ENCODE measurements around the gene CTIF.

The CTIF gene

GRCh38 chr18:48804856-48805610 lies 266.2 kb downstream of the CTIF start:
- ChIA-PET CTCF (no interaction called here), POLR2A (no interaction called here)
- DNase-seq (ENCODE audit: low read depth, low spot score): no peak
- no peak for TF ChIP-seq CTCF (IDR thresholded peaks at IDR 0.05; ENCODE audit: insufficient read depth, low read length, missing control alignments)
- no peak overlapping the region for H3K4me3 ChIP-seq (ENCODE audit: low read depth, low read length)

- CTCF ChIA-PET: no interaction called here
- POLR2A ChIA-PET: no interaction called here
- DNase-seq (ENCODE audit: low read depth, low spot score): no peak
- no peak overlapping the region for H3K4me3 ChIP-seq (ENCODE audit: low read depth, low read length)
- no peak for TF ChIP-seq CTCF (IDR thresholded peaks at IDR 0.05; ENCODE audit: insufficient read depth, low read length, missing control alignments)
Measured at GRCh38 chr18:48805826-48806535, 267.1 kb downstream of the CTIF start.

GRCh38 chr18:48806551-48807261 lies 267.9 kb downstream of the CTIF start:
- no peak for TF ChIP-seq CTCF (IDR thresholded peaks at IDR 0.05; ENCODE audit: insufficient read depth, low read length, missing control alignments)
- POLR2A ChIA-PET: no interaction called here
- DNase-seq (ENCODE audit: low read depth, low spot score): no peak
- CTCF ChIA-PET: interaction anchor here (0.8 kb wide), 1 partner anchor 15 kb away, joined by 3 read pairs; no protein-coding TSS in a partner anchor
- H3K4me3 ChIP-seq (ENCODE audit: low read depth, low read length): no peak overlapping the region

- TF ChIP-seq CTCF (IDR thresholded peaks at IDR 0.05; ENCODE audit: insufficient read depth, low read length, missing control alignments): no peak
- no peak overlapping the region for H3K4me3 ChIP-seq (ENCODE audit: low read depth, low read length)
- ChIA-PET POLR2A (no interaction called here), CTCF (interaction anchor here (1.5 kb wide), 1 partner anchor 11 kb away, joined by 3 read pairs; no protein-coding TSS in a partner anchor)
- no peak for DNase-seq (ENCODE audit: low read depth, low spot score)
Measured at GRCh38 chr18:48808476-48808875, 269.6 kb downstream of the CTIF start.

GRCh38 chr18:48809365-48809764 lies 270.5 kb downstream of the CTIF start:
- ChIA-PET POLR2A (no interaction called here), CTCF (interaction anchor here (1.5 kb wide), 1 partner anchor 12 kb away, joined by 3 read pairs; no protein-coding TSS in a partner anchor)
- no peak overlapping the region for H3K4me3 ChIP-seq (ENCODE audit: low read depth, low read length)
- TF ChIP-seq CTCF (IDR thresholded peaks at IDR 0.05; ENCODE audit: insufficient read depth, low read length, missing control alignments): no peak
- DNase-seq (ENCODE audit: low read depth, low spot score): no peak

GRCh38 chr18:48810805-48811204 lies 272.0 kb downstream of the CTIF start:
- TF ChIP-seq CTCF (IDR thresholded peaks at IDR 0.05; ENCODE audit: insufficient read depth, low read length, missing control alignments): no peak
- no peak overlapping the region for H3K4me3 ChIP-seq (ENCODE audit: low read depth, low read length)
- DNase-seq (ENCODE audit: low read depth, low spot score): no peak
- ChIA-PET CTCF (no interaction called here), POLR2A (no interaction called here)
